ENCODE measurements around the gene CTRB1.

Gene CTRB1

DNA sequence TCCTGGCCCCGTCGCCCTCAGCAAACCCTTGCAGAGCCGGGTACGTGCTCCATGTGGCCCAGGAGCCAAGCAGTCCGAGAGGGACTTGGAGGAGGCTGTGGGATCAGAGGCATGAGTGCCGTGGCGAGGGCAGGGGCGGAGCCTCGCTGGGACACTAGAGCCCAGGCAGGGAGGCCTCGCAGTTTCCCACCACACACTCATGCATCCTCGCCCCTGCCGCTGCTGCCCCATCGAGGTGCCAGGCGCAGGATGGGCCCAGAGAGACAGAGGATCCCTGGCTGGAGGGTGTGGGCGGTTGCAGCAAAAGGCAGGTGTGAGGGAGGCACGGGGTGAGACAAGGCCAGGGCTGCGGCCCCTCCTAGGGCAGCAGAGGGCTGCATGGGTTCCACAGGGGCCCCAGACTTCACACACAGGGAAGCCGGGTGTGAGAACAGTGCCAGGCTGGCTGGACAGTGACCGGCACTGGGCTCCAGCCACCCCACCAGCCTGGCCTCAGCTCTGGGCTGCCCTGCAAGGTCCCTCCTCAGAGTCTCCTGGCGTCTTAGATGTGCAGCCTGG lies 25.0 kb downstream of the CTRB1 start:
- peak overlapping the region; percentile 67 for H3K27ac ChIP-seq
- no peak for TF ChIP-seq ZFX (IDR thresholded peaks at IDR 0.05)
- TF ChIP-seq, protein P1, sequence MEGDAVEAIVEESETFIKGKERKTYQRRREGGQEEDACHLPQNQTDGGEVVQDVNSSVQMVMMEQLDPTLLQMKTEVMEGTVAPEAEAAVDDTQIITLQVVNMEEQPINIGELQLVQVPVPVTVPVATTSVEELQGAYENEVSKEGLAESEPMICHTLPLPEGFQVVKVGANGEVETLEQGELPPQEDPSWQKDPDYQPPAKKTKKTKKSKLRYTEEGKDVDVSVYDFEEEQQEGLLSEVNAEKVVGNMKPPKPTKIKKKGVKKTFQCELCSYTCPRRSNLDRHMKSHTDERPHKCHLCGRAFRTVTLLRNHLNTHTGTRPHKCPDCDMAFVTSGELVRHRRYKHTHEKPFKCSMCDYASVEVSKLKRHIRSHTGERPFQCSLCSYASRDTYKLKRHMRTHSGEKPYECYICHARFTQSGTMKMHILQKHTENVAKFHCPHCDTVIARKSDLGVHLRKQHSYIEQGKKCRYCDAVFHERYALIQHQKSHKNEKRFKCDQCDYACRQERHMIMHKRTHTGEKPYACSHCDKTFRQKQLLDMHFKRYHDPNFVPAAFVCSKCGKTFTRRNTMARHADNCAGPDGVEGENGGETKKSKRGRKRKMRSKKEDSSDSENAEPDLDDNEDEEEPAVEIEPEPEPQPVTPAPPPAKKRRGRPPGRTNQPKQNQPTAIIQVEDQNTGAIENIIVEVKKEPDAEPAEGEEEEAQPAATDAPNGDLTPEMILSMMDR (conservative IDR thresholded peaks at IDR 0.05) = no peak

DNA sequence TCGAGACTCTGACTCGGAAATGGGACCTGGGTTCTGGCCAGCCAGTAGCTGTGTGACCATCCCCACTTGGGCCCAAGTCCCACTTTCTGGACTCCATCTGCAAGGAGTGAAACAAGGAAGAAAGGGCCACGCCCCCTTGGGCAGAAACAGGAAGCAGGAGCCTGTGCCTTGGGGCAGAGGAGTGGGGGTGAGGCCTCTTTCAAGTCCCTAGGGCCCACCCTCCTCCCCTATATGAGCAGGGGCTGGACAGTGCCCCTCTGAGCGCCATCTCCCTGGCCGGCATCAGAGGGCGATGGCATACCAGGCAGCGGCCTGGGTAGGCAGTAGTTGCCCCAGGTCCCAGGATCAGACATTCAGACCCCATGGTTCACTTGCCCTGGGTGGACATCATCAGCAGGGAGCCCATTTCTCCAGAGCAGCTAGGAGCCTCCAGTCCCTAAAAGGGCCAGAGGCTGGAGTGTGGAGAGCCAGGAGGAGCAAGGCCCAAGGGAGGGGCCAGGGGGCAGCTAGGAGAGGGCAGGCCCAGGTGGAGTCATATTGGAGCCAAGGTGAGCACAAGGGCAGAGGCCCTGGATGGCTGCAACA lies 25.5 kb downstream of the CTRB1 start:
- TF ChIP-seq, protein P1 (conservative IDR thresholded peaks at IDR 0.05) = no peak
- no peak for TF ChIP-seq ZFX (IDR thresholded peaks at IDR 0.05)
- H3K27ac ChIP-seq = peak overlapping the region; percentile 67

DNA sequence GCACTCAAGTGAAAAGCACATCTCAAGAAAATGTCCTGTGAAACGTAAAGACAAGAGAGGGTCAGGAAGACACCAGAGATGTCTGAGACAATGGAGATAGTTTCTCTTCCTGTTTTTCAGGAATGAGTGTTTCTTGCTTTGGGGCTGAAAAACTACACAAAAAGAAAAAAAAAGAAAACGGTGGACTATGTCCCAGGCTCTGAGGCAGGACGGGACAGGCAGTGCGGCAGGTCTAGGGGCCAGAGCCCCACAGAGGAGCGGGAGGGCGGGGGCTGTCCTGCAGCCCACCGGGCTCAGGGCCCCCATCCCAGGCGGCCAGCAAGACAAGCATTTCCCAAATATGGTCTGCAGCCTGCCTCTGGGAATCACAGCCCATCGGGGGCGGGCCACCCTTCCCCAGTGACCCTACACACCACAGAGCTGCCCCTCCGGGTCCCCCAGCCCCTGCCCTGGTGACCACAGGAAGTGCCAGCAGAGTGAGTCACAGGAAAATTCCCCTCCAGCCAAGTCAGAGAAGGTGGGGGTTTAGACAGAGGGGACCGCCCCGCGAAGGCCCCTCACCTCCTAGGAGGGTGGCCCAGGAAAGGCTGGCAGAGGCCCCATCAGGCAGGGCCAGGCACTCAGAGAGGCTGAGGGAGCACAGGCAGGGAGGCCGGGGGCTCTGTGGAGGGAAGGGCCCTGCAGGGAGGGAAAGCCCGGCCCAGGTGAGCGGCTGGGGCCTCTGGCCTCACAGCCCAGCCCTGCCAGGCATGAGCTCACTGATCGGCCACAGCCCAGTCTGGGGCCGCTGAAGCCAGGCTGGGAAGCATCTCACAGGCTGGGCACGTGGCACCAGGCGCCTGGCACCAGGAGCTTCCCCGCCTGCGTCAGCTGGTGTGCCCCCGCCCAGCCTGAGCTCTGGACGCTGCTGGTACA lies 26.3 kb downstream of the CTRB1 start:
- peak overlapping the region; percentile 67 for H3K27ac ChIP-seq

DNA sequence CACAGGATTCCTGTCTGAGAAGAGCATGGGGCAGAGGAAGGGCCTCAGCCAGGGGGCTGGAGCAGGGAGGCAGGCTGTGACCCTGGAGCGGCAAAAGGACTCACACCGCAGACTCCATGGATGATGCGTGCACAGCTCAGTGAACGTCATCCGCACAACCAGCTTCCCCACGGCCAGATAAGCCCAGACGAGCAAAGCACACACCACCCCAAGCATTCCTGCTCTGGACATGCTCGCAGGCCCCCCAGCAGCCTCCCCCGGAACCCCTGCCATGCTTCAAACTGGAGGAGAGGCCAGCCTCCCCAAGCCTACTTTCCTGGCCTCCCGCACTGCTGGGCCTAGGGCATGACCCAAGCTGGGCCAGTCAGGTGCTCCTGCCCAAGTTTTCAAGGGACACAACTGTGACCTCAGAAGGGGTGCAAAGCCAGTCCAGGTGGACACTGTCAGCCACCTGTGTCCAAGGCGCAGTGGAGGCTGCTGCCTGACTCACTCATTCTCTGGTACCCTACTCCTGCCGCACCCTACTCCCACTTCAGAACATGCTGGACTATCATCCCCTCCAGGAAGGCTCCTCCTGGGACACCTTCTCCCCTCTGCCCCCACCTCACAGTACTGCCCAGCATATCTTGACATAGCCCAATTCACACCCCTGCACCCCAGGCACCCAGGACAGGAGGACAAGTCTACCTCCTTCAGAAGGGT lies 27.9 kb downstream of the CTRB1 start:
- H3K27ac ChIP-seq = peak overlapping the region; percentile 67; the same call in 1 of the 2 replicates
- no peak for TF ChIP-seq ZFX (IDR thresholded peaks at IDR 0.05)
- TF ChIP-seq, protein P1 (conservative IDR thresholded peaks at IDR 0.05) = no peak

More for the DNA sequence above, 26.3 kb downstream of the CTRB1 start:
- TF ChIP-seq, protein P1 (conservative IDR thresholded peaks at IDR 0.05) = no peak
- no peak for TF ChIP-seq ZFX (IDR thresholded peaks at IDR 0.05)

DNA sequence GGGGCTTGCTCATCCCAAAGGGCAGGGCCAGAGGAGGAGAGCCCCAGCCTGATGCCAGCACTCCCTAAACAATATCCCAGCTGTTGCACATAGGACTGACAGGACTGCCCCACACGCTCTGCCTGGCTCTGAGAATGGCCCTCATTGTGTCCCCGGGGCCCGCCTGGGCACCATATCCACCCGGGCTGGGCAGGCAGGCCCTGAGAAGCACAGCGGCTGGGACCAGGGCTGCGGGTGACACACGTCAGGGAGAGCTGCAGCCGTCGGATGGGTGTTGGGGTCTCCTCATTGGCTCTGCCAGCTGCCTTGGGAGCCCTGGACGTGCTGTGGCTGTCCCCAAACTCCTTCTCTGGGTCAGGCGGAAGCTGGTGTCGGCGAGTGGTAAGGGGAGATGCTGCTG lies 28.5 kb downstream of the CTRB1 start:
- H3K27ac ChIP-seq = no peak overlapping the region; the same call in 1 of the 2 replicates
- TF ChIP-seq ZFX (IDR thresholded peaks at IDR 0.05) = no peak
- TF ChIP-seq, protein P1 (conservative IDR thresholded peaks at IDR 0.05) = no peak

DNA sequence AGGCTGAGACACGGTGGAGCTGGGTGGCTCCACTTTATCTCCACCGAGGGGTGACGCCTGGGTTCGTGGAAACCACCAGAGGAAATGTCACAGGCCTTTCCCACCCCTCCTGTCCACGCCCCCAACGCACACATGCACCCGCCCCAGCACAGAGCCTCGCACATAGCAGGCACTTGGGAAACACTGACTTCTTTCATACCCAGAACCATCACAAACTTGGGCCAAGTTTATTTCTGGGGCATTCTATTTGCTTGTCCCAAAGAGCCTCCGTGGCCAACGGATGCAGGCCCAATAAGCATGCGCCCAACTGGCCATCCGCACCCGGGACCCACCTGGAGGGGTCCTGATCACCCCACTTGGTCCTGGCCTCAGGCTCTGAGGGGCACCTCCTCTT lies 29.4 kb downstream of the CTRB1 start:
- H3K27ac ChIP-seq = peak overlapping the region; percentile 98; the same call in 1 of the 2 replicates
- no peak for TF ChIP-seq ZFX (IDR thresholded peaks at IDR 0.05)
- TF ChIP-seq, protein P1 (conservative IDR thresholded peaks at IDR 0.05) = no peak
